Stimulated activated CD8-positive, alpha-beta memory T cell treated with anti-CD3 and anti-CD28 coated beads, Interleukin-7, amount 100 ng/mL, for 24 hours (primary cell): ENCODE measurements around the gene GREM2.

ENCODE experiments used
- DNase-seq: peaks from one replicate; pipeline ENCODE4 v3.0.0-alpha.2; 2020; ENCODE audit warnings: low read depth

GREM2 gene

DNA sequence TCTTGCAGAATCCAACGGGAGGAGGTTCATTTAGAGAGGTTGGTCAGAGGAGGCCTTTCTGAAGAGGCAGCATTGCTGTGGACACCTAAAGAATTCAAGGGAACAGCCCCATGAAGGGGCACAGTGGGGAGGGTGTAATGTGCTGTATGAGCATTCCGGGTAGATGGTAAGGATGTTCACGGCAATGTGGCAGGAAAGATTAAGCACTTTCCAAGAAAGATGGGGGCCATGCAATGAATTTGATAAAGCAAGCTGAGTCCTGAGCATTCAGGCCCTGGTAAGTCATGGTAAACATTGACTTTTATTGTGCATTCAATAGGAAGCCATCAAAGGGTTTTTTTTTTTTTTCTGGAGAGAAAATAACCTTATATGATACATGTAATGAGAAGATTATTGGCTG is 166.6 kb downstream of the GREM2 start:
- DNase-seq: no peak

DNA sequence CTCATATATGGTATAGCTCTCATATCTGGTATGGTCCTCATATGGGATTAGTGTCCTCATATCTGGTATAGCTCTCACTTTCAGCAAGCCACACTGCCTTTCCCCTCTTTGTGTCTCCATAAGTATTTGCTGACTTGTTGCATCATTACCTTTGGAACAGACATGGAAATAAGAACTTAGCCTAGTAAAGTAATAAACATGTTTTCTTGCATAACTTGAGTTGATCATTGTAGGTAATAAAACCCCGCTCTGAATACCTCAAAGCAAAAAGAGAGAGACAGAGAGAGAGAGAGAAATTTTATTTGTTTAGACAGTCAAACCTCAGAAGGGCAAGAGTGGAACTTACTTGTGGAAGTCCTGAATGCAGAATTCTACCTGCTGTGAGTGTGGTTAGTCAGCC is 170.3 kb downstream of the GREM2 start:
- DNase-seq: no peak
